ENCODE data around the gene SRRM4.
"Not testable (repeated sequence)": the region's sequence is repeated elsewhere in the genome, so short reads cannot be mapped to it uniquely, and the experiment has no call there.

The SRRM4 gene

GRCh38 chr12:118981285-118982211 lies at the start of gene SRRM4:
SRRM4 (plus strand) TSS chr12:118981541; CDS start chr12:118981883, 342 bp downstream.
- no peak for DNase-seq (ENCODE audit: low spot score)

- no peak for DNase-seq (ENCODE audit: low spot score)
These were observed 35.1 kb upstream of the SRRM4 start for GRCh38 chr12:118946256-118946655.

- DNase-seq (ENCODE audit: low spot score) = no peak
These were observed 22.8 kb upstream of the SRRM4 start for GRCh38 chr12:118958520-118958919.

- no peak for DNase-seq (ENCODE audit: low spot score)
These were observed 22.0 kb upstream of the SRRM4 start for GRCh38 chr12:118959348-118959747.

- no peak for DNase-seq (ENCODE audit: low spot score)
These were observed 21.3 kb upstream of the SRRM4 start for GRCh38 chr12:118959985-118960560.

- no peak for DNase-seq (ENCODE audit: low spot score)
These were observed 20.5 kb upstream of the SRRM4 start for GRCh38 chr12:118960865-118961264.

GRCh38 chr12:118964988-118965387 lies 16.4 kb upstream of the SRRM4 start:
- DNase-seq (ENCODE audit: low spot score) = no peak

GRCh38 chr12:118970856-118971255 lies 10.5 kb upstream of the SRRM4 start:
- no peak for DNase-seq (ENCODE audit: low spot score)

GRCh38 chr12:118972982-118973381 lies 8.4 kb upstream of the SRRM4 start:
- no peak for DNase-seq (ENCODE audit: low spot score)

- peak; percentile 55 for DNase-seq (ENCODE audit: low spot score)
These were observed 1.5 kb upstream of the SRRM4 start for GRCh38 chr12:118979763-118980406.

GRCh38 chr12:118980407-118981014 lies 830 bp upstream of the SRRM4 start:
- DNase-seq (ENCODE audit: low spot score) = no peak

- DNase-seq (ENCODE audit: low spot score) = no peak
These were observed 961 bp downstream of the SRRM4 start for GRCh38 chr12:118982302-118982701.

GRCh38 chr12:118982984-118983761 lies 1.8 kb downstream of the SRRM4 start:
- no peak for DNase-seq (ENCODE audit: low spot score)

- DNase-seq (ENCODE audit: low spot score) = no peak
These were observed 3.0 kb downstream of the SRRM4 start for GRCh38 chr12:118984161-118984943.

GRCh38 chr12:118986050-118986449 lies 4.7 kb downstream of the SRRM4 start:
- no peak for DNase-seq (ENCODE audit: low spot score)

GRCh38 chr12:118999107-118999506 lies 17.8 kb downstream of the SRRM4 start:
- DNase-seq (ENCODE audit: low spot score) = no peak

GRCh38 chr12:119005085-119005484 lies 23.7 kb downstream of the SRRM4 start:
- DNase-seq (ENCODE audit: low spot score) = no peak

- DNase-seq (ENCODE audit: low spot score) = no peak
These were observed 24.6 kb downstream of the SRRM4 start for GRCh38 chr12:119005913-119006312.

GRCh38 chr12:119006746-119007145 lies 25.4 kb downstream of the SRRM4 start:
- no peak for DNase-seq (ENCODE audit: low spot score)

- DNase-seq (ENCODE audit: low spot score) = not testable (repeated sequence)
These were observed 26.9 kb downstream of the SRRM4 start for GRCh38 chr12:119008273-119008672.

GRCh38 chr12:119008691-119009221 lies 27.4 kb downstream of the SRRM4 start:
- no peak for DNase-seq (ENCODE audit: low spot score)
